NK-92 (cell line): Measurements from ENCODE around the gene ALDH16A1.

Source experiments
- DNase-seq: peaks from one replicate; lab custom pipeline; 2025; ENCODE audit not compliant: unreplicated experiment; lab: John Stamatoyannopoulos, UW

The ALDH16A1 gene

DNA sequence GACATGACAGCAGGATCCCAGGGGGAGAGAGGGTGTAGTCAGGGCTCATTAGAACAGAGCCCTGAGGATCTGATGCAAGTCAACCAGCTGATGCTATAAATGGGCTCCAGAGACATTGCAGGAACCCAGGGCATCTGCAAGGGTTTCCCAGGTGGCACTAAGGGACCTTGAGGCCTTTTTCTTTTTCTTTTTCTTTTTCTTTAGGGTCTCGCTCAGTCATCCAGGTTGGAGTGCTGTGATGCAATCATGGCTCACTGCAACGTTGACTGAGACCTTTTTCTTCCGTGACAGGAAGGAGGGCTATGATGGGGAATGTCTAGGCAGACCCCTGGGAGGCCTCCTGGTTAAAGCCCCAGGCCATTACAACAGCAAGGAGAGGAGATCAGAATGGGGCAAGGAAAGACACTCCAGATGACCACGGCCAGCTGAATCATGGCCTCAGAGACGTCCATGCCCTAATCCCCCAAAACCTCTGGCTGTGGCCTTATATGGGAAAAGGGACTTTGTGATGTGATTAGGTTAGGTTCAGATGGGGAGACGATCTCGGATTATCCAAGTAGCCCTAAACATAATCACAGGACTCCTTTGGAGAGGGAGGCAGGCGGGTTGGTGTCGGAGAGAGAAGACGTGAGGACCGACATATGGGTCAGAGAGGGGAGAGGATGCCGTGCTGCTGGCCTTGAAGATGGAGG is 54.9 kb downstream of the ALDH16A1 start:
- no peak for DNase-seq

DNA sequence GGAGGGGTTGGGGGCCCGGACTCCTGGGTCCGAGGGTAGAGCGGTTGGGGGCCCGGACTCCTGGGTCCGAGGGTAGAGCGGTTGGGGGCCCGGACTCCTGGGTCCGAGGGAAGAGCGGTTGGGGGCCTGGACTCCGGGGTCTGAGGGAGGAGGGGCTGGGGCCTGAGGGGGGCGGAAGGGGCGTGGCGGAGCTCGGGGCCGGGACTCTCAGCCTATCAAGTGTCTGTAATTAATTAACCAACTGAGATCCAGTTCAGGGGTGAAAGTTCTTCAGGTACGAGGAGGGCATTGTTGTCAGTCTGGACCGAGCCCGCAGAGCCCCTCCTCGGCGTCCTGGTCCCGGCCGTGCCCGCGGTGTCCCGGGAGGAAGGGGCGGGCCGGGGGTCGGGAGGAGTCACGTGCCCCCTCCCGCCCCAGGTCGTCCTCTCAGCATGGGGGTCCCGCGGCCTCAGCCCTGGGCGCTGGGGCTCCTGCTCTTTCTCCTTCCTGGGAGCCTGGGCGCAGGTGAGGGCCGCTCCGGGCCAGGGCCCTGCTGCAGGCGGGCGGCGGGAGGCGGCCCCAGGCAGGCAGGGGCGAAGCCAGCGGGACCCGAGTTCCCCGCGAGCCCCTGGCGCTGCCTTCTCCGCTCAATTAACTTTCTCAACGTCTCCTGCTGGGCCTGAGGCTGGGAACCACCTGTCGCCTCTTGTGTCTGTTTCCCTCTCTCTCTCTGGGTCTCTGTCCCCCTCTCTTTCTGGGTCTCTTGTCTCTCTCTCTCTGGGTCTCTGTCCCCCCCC is 60.1 kb downstream of the ALDH16A1 start:
- no peak for DNase-seq

DNA sequence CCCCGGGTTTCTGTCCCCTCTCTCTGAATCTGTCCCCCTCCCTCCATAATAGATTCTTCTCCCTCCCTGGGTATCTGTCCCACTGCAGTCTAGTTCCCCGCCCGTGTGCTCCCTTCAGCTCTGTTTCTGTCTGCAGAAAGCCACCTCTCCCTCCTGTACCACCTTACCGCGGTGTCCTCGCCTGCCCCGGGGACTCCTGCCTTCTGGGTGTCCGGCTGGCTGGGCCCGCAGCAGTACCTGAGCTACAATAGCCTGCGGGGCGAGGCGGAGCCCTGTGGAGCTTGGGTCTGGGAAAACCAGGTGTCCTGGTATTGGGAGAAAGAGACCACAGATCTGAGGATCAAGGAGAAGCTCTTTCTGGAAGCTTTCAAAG is 60.7 kb downstream of the ALDH16A1 start:
- DNase-seq = no peak

DNA sequence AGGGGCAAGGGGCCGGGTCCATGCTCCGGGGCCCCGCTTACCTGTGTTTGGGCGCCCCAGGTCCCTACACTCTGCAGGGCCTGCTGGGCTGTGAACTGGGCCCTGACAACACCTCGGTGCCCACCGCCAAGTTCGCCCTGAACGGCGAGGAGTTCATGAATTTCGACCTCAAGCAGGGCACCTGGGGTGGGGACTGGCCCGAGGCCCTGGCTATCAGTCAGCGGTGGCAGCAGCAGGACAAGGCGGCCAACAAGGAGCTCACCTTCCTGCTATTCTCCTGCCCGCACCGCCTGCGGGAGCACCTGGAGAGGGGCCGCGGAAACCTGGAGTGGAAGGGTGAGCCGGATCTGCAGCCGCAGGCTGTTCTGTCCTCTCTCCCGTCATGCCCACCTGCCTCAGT is 61.1 kb downstream of the ALDH16A1 start:
- DNase-seq = no peak

DNA sequence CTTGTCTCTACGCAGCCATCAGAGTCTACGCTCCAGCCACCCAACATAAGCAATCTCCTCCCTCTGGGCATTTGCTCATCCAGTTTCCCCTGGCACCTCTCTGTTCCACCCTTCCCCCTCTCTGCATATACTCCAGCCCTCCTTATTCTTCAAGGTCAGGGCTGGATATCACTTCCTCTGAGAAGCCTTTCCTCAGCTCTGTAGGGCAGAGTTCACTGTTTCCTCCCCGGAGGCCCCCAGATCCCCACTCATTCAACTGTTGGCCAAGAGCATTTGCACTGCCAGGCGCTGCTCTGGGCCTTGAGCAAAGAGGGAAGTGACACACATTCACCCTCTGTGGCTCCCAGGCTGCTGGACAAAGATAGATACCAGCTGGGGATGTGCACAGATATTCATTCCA is 62.7 kb downstream of the ALDH16A1 start:
- no peak for DNase-seq

DNA sequence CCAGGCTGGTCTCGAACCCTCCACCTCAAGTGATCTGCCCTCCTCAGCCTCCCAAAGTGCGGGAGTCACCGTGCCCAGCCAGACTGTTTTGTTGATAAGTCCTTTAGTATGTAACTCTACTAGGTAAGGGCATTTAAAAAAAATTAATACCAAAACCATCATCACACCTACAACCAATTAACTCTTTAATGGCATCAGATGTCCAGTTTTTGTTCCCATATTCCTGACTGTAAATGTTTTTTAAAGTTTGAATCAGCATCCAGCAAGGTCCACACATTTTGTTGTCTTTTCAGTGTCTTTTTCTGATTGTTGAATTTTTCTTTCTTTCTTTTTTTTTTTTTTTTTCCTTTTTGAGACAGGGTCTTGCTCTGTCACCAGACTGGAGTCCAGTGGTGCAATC is 65.0 kb downstream of the ALDH16A1 start:
- no peak for DNase-seq
